OCI-LY3 (cell line): ENCODE measurements around the gene CDC42SE1.
A peak's percentile ranks its signal among the peaks of the same experiment; 100 is the strongest.

Experiments
- H2AFZ ChIP-seq: fragments of 200-600, 300-600 bp; shearing (Covaris generic); 2 replicates; pipeline ENCODE4 v1.6.0; 2014; ENCODE audit warnings: antibody characterized with exemption, low read depth, low read length
- H3K27ac ChIP-seq: fragments of 200-600, 300-600 bp; sonication (generic); 2 replicates; pipeline ENCODE4 v1.5.1; 2014; ENCODE audit warnings: mild to moderate bottlenecking, low read length, moderate library complexity, mixed read lengths
- H3K27me3 ChIP-seq: fragments of 200-600, 300-600 bp; sonication (generic); 2 replicates; pipeline ENCODE4 v1.6.1; 2014; ENCODE audit warnings: low read depth, low read length, mixed read lengths
- H3K36me3 ChIP-seq: fragments of 200-600, 300-600 bp; sonication (generic); replicated peaks from 2 replicates; pipeline ENCODE3; 2014; ENCODE audit warnings: low read depth, low read length, mixed read lengths
- H3K4me1 ChIP-seq: fragments of 300-600, 200-600 bp; sonication (generic); 2 replicates; pipeline ENCODE4 v1.6.1; 2014; ENCODE audit warnings: low read length, mixed read lengths
- H3K4me2 ChIP-seq: fragments of 200-600, 300-600 bp; sonication (generic); 2 replicates; pipeline ENCODE4 v1.6.1; 2014; ENCODE audit warnings: low read length, mixed read lengths
- H3K4me3 ChIP-seq: fragments of 300-600, 200-600 bp; sonication (generic); 2 replicates; pipeline ENCODE4 v1.5.1; 2014; ENCODE audit warnings: antibody characterized with exemption, mild to moderate bottlenecking, low read length, moderate library complexity
- H3K79me2 ChIP-seq: fragments of 300-600, 200-600 bp; shearing (Covaris generic); 2 replicates; pipeline ENCODE4 v1.6.1; 2014; ENCODE audit warnings: mild to moderate bottlenecking, low read length, mixed read lengths
- H3K9ac ChIP-seq: fragments of 300-600, 200-600 bp; shearing (Covaris generic); 2 replicates; pipeline ENCODE4 v1.6.0; 2014; ENCODE audit warnings: mild to moderate bottlenecking, low read length, moderate library complexity
- H3K9me3 ChIP-seq: fragments of 200-600, 300-600 bp; shearing (Covaris generic); 2 replicates; pipeline ENCODE4 v1.6.1; 2014; ENCODE audit warnings: low read length, mixed read lengths; ENCODE audit not compliant: insufficient read depth
- H4K20me1 ChIP-seq: fragments of 200-600, 300-600 bp; sonication (generic); 2 replicates; pipeline ENCODE4 v1.6.1; 2016; ENCODE audit warnings: low read length, mixed read lengths; ENCODE audit not compliant: insufficient read depth
- CTCF ChIP-seq: fragments of 200-600, 300-600 bp; sonication (generic); IDR thresholded peaks from 2 replicates; pipeline ENCODE4 v1.5.1; 2014; ENCODE audit warnings: antibody characterized with exemption, low read length, low read depth
- EZH2phosphoT487 ChIP-seq: fragments of 200-600 bp; shearing (Covaris generic); IDR thresholded peaks from 2 replicates; pipeline ENCODE4 v1.6.1; 2018; ENCODE audit warnings: antibody characterized with exemption, mixed run types, low read depth

CDC42SE1 gene

GRCh38 chr1:151009206-151009587 lies 50.2 kb downstream of the CDC42SE1 start:
- H3K27ac ChIP-seq = no peak overlapping the region
- H3K27me3 ChIP-seq = no peaks in the 10 kb centered on the region
- peak overlapping the region; percentile 94 for H3K9ac ChIP-seq
- H3K36me3 ChIP-seq = no peaks in the 10 kb centered on the region
- H3K4me3 ChIP-seq = peak overlapping the region; percentile 90
- peak overlapping the region; percentile 85 for H3K4me2 ChIP-seq
- H4K20me1 ChIP-seq = no peaks in the 10 kb centered on the region
- no peak for TF ChIP-seq CTCF
- no peak for TF ChIP-seq EZH2phosphoT487
- H3K79me2 ChIP-seq = peaks cover 14% of the 10 kb centered on the region; the same call in 1 of the 2 replicates
- H3K9me3 ChIP-seq = no peaks in the 10 kb centered on the region
- H3K4me1 ChIP-seq = peaks cover 33% of the 10 kb centered on the region
- peak overlapping the region; percentile 97 for H2AFZ ChIP-seq

DNA sequence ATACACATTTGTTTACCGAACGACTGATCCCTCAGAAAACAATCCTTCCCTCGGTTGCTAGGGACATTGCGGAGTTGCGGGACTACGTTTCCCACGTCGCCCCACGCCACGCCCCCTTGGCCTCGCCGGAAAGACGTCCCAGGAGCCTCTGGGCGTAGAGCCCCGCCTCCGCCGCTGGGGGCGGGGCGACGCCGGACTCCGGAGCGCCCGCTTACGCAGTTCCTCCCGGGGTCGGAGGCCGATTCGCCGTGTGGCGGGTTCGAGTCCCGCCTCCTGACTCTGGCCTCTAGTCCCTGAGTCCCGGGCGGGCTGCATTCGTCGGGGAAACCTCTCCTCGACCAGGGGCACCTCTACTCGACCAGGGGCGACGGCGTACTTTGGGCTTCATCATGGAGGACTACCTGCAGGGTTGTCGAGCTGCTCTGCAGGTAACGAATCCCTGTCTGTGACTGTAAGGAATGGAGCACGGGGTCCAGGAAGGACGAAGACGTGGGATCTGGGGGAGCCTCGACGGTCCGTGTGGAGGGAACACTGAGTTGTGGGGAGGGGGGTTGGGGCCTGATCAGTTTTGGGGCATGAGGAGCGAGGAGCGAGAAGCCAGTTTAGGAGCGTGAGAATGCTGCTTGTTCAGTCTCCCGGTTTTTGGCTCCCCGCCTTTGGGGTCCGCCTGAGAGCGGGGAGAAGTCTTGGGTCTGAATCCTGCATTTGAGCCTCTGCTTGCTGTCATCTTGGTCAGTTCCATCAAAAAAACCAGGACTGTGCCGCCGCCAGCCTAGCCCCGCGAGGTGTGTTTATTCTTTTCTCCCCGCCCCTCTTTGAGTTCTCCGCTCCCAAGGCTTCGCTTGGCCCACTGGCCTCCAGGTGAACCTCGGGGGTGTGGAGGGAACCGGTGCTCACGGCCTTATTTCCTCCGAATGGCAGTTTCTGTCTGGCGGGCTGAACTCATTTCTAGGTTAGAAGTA lies 50.9 kb downstream of the CDC42SE1 start, which contains the start of gene PRUNE1:
PRUNE1 (plus strand) TSS at position 206 of the 962 bp plus-strand sequence; CDS start at position 390, 184 bp downstream.
- Histone ChIP-seq H3K4me1 (peaks cover 33% of the 10 kb centered on the region), H3K4me3 (peak within 1 kb of the TSS; percentile 90), H3K27me3 (no peaks in the 10 kb centered on the region), H3K27ac (peak within 1 kb of the TSS; percentile 25), H3K79me2 (peaks cover 14% of the 10 kb centered on the region; the same call in 1 of the 2 replicates), H3K4me2 (peak within 1 kb of the TSS; percentile 85), H3K9ac (peak within 1 kb of the TSS; percentile 94), H4K20me1 (no peaks in the 10 kb centered on the region), H2AFZ (peak within 1 kb of the TSS; percentile 97), H3K36me3 (no peaks in the 10 kb centered on the region), H3K9me3 (no peaks in the 10 kb centered on the region)
- TF ChIP-seq CTCF (no peak), EZH2phosphoT487 (no peak)

GRCh38 chr1:151007853-151008243 lies 51.6 kb downstream of the CDC42SE1 start:
- no peak for TF ChIP-seq EZH2phosphoT487
- TF ChIP-seq CTCF = no peak
- Histone ChIP-seq H3K79me2 (peaks cover 14% of the 10 kb centered on the region; the same call in 1 of the 2 replicates), H2AFZ (peak overlapping the region; percentile 63; the same call in 1 of the 2 replicates), H3K36me3 (no peaks in the 10 kb centered on the region), H4K20me1 (no peaks in the 10 kb centered on the region), H3K4me1 (peaks cover 33% of the 10 kb centered on the region), H3K4me2 (peak overlapping the region; percentile 70), H3K9me3 (no peaks in the 10 kb centered on the region), H3K4me3 (peak overlapping the region; percentile 90), H3K9ac (peak overlapping the region; percentile 46), H3K27me3 (no peaks in the 10 kb centered on the region), H3K27ac (no peak overlapping the region)
